Measurements from ENCODE around the gene SLC7A6.

DNA sequence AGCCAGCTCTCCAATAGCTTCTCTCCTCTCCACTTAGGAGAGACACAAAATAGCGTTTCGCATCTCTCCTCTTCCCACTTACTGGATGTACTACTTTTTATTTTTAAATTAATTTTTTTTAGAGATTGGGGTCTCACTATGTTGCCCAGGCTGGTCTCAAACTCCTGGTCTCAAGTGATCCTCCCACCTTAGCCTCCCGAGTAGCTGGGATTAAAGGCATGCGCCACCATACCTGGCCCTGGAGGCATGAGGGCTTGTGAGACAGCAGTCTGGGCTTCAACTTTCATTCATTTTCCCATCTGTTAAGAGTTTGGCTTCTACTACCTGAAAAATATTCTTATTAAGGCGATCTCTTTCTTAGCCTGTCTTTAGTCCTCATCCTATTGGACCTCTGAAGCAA is 28.1 kb downstream of the SLC7A6 start:
- no peak for TF ChIP-seq POLR2AphosphoS5 (IDR thresholded peaks at IDR 0.05; ENCODE audit: low read depth, low read length)
- no peak for TF ChIP-seq JUN (IDR thresholded peaks at IDR 0.05; ENCODE audit: low read depth, low read length)
- no peak for TF ChIP-seq KDM1A (IDR thresholded peaks at IDR 0.05; ENCODE audit: borderline replicate concordance, low read length)
- TF ChIP-seq RNF2 (IDR thresholded peaks at IDR 0.05; ENCODE audit: borderline replicate concordance, low read depth, low read length, missing control alignments, poor library complexity, severe bottlenecking): no peak
- TF ChIP-seq SP1 (IDR thresholded peaks at IDR 0.05; ENCODE audit: low read depth, low read length): no peak
- no peak for TF ChIP-seq TAF1 (IDR thresholded peaks at IDR 0.05; ENCODE audit: low read depth, low read length)
- TF ChIP-seq GABPA (IDR thresholded peaks at IDR 0.05; ENCODE audit: borderline replicate concordance, insufficient read depth, low read length): no peak
- no peak for TF ChIP-seq POLR2A (IDR thresholded peaks at IDR 0.05; ENCODE audit: control extremely low read depth in 1 of 2, low read depth in 2 of 2, low read length in 2 of 2)
- no peak for TF ChIP-seq SP2 (IDR thresholded peaks at IDR 0.05; ENCODE audit: low read length)
- TF ChIP-seq ASH2L (IDR thresholded peaks at IDR 0.05; ENCODE audit: low read length): no peak
- TF ChIP-seq TAF7 (optimal IDR thresholded peaks at IDR 0.05; ENCODE audit: borderline replicate concordance, low read depth, low read length): no peak
- TF ChIP-seq BRCA1 (IDR thresholded peaks at IDR 0.05; ENCODE audit: low read depth, low read length): no peak
- TF ChIP-seq, protein P1, sequence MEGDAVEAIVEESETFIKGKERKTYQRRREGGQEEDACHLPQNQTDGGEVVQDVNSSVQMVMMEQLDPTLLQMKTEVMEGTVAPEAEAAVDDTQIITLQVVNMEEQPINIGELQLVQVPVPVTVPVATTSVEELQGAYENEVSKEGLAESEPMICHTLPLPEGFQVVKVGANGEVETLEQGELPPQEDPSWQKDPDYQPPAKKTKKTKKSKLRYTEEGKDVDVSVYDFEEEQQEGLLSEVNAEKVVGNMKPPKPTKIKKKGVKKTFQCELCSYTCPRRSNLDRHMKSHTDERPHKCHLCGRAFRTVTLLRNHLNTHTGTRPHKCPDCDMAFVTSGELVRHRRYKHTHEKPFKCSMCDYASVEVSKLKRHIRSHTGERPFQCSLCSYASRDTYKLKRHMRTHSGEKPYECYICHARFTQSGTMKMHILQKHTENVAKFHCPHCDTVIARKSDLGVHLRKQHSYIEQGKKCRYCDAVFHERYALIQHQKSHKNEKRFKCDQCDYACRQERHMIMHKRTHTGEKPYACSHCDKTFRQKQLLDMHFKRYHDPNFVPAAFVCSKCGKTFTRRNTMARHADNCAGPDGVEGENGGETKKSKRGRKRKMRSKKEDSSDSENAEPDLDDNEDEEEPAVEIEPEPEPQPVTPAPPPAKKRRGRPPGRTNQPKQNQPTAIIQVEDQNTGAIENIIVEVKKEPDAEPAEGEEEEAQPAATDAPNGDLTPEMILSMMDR (IDR thresholded peaks at IDR 0.05; ENCODE audit: control extremely low read depth in 1 of 3, insufficient read depth in 1 of 3, low read depth in 1 of 3, low read length in 3 of 3): no peak
- no peak for TF ChIP-seq POU5F1 (IDR thresholded peaks at IDR 0.05; ENCODE audit: low read depth, low read length)
